HG03439 (cell line): ENCODE results near the gene POFUT2.

Experiments used
- ATAC-seq: cut with Tn5 transposase; IDR thresholded peaks from one replicate; pipeline ENCODE4 v1.9.1; 2021; ENCODE audit warnings: mild to moderate bottlenecking, moderate library complexity; ENCODE audit not compliant: unreplicated experiment

Gene POFUT2

GRCh38 chr21:45284456-45284741, 3.3 kb downstream of the POFUT2 start:
- no peak for ATAC-seq

- ATAC-seq: no peak
Observed at GRCh38 chr21:45283611-45284455, 3.9 kb downstream of the POFUT2 start.

- ATAC-seq: no peak
Observed at GRCh38 chr21:45283035-45283610, 4.6 kb downstream of the POFUT2 start.

- ATAC-seq: no peak
Observed at GRCh38 chr21:45282283-45283034, 5.2 kb downstream of the POFUT2 start.

GRCh38 chr21:45281411-45282282, 6.0 kb downstream of the POFUT2 start:
- no peak for ATAC-seq

- ATAC-seq: no peak
Observed at GRCh38 chr21:45280969-45281368, 6.7 kb downstream of the POFUT2 start.

- no peak for ATAC-seq
Observed at GRCh38 chr21:45280178-45280821, 7.4 kb downstream of the POFUT2 start.

GRCh38 chr21:45279446-45280177, 8.1 kb downstream of the POFUT2 start:
- ATAC-seq: no peak

GRCh38 chr21:45278156-45278911, 9.4 kb downstream of the POFUT2 start:
- no peak for ATAC-seq

GRCh38 chr21:45277101-45278045, 10.3 kb downstream of the POFUT2 start:
- no peak for ATAC-seq

GRCh38 chr21:45276596-45276995, 11.1 kb downstream of the POFUT2 start:
- ATAC-seq: no peak

- no peak for ATAC-seq
Observed at GRCh38 chr21:45270306-45270821, 17.3 kb downstream of the POFUT2 start.

- no peak for ATAC-seq
Observed at GRCh38 chr21:45269861-45270260, 17.8 kb downstream of the POFUT2 start.

- no peak for ATAC-seq
Observed at GRCh38 chr21:45267390-45267760, 20.3 kb downstream of the POFUT2 start.

GRCh38 chr21:45266518-45267389, 20.9 kb downstream of the POFUT2 start:
- ATAC-seq: no peak

- no peak for ATAC-seq
Observed at GRCh38 chr21:45265721-45266517, 21.8 kb downstream of the POFUT2 start.
